ENCODE results near the gene NFIX. TPM values are rescaled to one million over a fixed set of nuclear protein-coding genes. Genes with fewer than 3 reads are reported as not detected.
"Not testable (repeated sequence)": the region's sequence is repeated elsewhere in the genome, so short reads cannot be mapped to it uniquely, and the experiment has no call there.

NFIX gene
- total RNA-seq, 1 donor: 114 TPM

- peak within 1 kb of the TSS; percentile 92 for H3K4me2 ChIP-seq (ENCODE audit: insufficient read depth, low read length)
- peak; percentile 96 for DNase-seq (ENCODE audit: insufficient read length, low spot score, missing footprints)
Measured at GRCh38 chr19:12956446-12957388, 38.6 kb upstream of the NFIX start, which contains the start of gene GADD45GIP1. Gene GADD45GIP1 (minus strand): TSS chr19:12957223. CDS start chr19:12957212, 11 bp downstream.

GRCh38 chr19:12957389-12957952 is 37.8 kb upstream of the NFIX start:
- Histone ChIP-seq H3K27ac (ENCODE audit: low read depth, low read length) (peak overlapping the region; percentile 86), H3K79me2 (ENCODE audit: insufficient read depth, low read length) (peaks cover 43% of the 10 kb centered on the region), H3K4me3 (ENCODE audit: insufficient read depth, low read length) (peak overlapping the region; percentile 96), H3K4me1 (ENCODE audit: insufficient read depth, low read length) (peaks cover 33% of the 10 kb centered on the region), H3K36me3 (ENCODE audit: insufficient read depth, low read length) (peaks cover 20% of the 10 kb centered on the region), H2AFZ (ENCODE audit: low read length) (peak overlapping the region; percentile 94), H3K4me2 (ENCODE audit: insufficient read depth, low read length) (peak overlapping the region; percentile 92)
- not testable (repeated sequence) for H4K20me1 ChIP-seq (ENCODE audit: insufficient read depth, low read length); H3K9me3 ChIP-seq (ENCODE audit: low read depth, low read length); DNase-seq (ENCODE audit: insufficient read length, low spot score, missing footprints); H3K27me3 ChIP-seq (ENCODE audit: insufficient read depth, low read length)

More at GRCh38 chr19:12956446-12957388, 38.6 kb upstream of the NFIX start, which contains the start of gene GADD45GIP1:
- Histone ChIP-seq H3K4me3 (ENCODE audit: insufficient read depth, low read length) (peak within 1 kb of the TSS; percentile 96), H3K79me2 (ENCODE audit: insufficient read depth, low read length) (peaks cover 44% of the 10 kb centered on the region), H3K36me3 (ENCODE audit: insufficient read depth, low read length) (peaks cover 27% of the 10 kb centered on the region), H4K20me1 (ENCODE audit: insufficient read depth, low read length) (no peaks in the 10 kb centered on the region), H3K9me3 (ENCODE audit: low read depth, low read length) (no peaks in the 10 kb centered on the region), H2AFZ (ENCODE audit: low read length) (peak within 1 kb of the TSS; percentile 94), H3K27ac (ENCODE audit: low read depth, low read length) (peak within 1 kb of the TSS; percentile 86), H3K4me1 (ENCODE audit: insufficient read depth, low read length) (peaks cover 40% of the 10 kb centered on the region), H3K27me3 (ENCODE audit: insufficient read depth, low read length) (no peaks in the 10 kb centered on the region)
- no peak for TF ChIP-seq CTCF (IDR thresholded peaks at IDR 0.05; ENCODE audit: extremely low read depth, low read depth, low read length)

- no peak for TF ChIP-seq CTCF (IDR thresholded peaks at IDR 0.05; ENCODE audit: extremely low read depth, low read depth, low read length)
- no peak overlapping the region for H3K27ac ChIP-seq (ENCODE audit: low read depth, low read length)
- H3K36me3 ChIP-seq (ENCODE audit: insufficient read depth, low read length): peaks cover 6% of the 10 kb centered on the region
- no peak overlapping the region for H2AFZ ChIP-seq (ENCODE audit: low read length)
- H3K4me3 ChIP-seq (ENCODE audit: insufficient read depth, low read length): no peak overlapping the region
- no peaks in the 10 kb centered on the region for H3K9me3 ChIP-seq (ENCODE audit: low read depth, low read length)
- no peak for DNase-seq (ENCODE audit: insufficient read length, low spot score, missing footprints)
- H4K20me1 ChIP-seq (ENCODE audit: insufficient read depth, low read length): no peaks in the 10 kb centered on the region
- no peaks in the 10 kb centered on the region for H3K27me3 ChIP-seq (ENCODE audit: insufficient read depth, low read length)
- peaks cover 13% of the 10 kb centered on the region for H3K4me1 ChIP-seq (ENCODE audit: insufficient read depth, low read length)
- no peak overlapping the region for H3K4me2 ChIP-seq (ENCODE audit: insufficient read depth, low read length)
- H3K79me2 ChIP-seq (ENCODE audit: insufficient read depth, low read length): peaks cover 31% of the 10 kb centered on the region
Measured at GRCh38 chr19:12959481-12959880, 35.8 kb upstream of the NFIX start.

GRCh38 chr19:12965017-12965811 is 30.1 kb upstream of the NFIX start:
- no peaks in the 10 kb centered on the region for H3K27me3 ChIP-seq (ENCODE audit: insufficient read depth, low read length)
- H3K4me3 ChIP-seq (ENCODE audit: insufficient read depth, low read length): peak overlapping the region; percentile 78
- TF ChIP-seq CTCF (IDR thresholded peaks at IDR 0.05; ENCODE audit: extremely low read depth, low read depth, low read length): peak; percentile 61
- peak overlapping the region; percentile 65 for H3K27ac ChIP-seq (ENCODE audit: low read depth, low read length)
- peak overlapping the region; percentile 99 for H3K4me2 ChIP-seq (ENCODE audit: insufficient read depth, low read length)
- H4K20me1 ChIP-seq (ENCODE audit: insufficient read depth, low read length): no peaks in the 10 kb centered on the region
- H3K4me1 ChIP-seq (ENCODE audit: insufficient read depth, low read length): peaks cover 15% of the 10 kb centered on the region
- H3K9me3 ChIP-seq (ENCODE audit: low read depth, low read length): no peaks in the 10 kb centered on the region
- DNase-seq (ENCODE audit: insufficient read length, low spot score, missing footprints): peak; percentile 96
- no peaks in the 10 kb centered on the region for H3K79me2 ChIP-seq (ENCODE audit: insufficient read depth, low read length)
- H2AFZ ChIP-seq (ENCODE audit: low read length): peak overlapping the region; percentile 100
- no peaks in the 10 kb centered on the region for H3K36me3 ChIP-seq (ENCODE audit: insufficient read depth, low read length)
